Esophagus squamous epithelium (tissue), 5 donors: Measurements from ENCODE around the gene DENND6B. TPM values are rescaled to one million over a fixed set of nuclear protein-coding genes. Genes with fewer than 3 reads are reported as not detected.

Experiments used
- DNase-seq: peaks from one replicate; lab custom pipeline; 2025; lab: John Stamatoyannopoulos, UW
- H3K27ac ChIP-seq, 4 donors: fragments of 200-600 bp; sonication (generic); one replicate each; pipeline ENCODE4 v1.5.1; 2016 to 2019; ENCODE audit warnings: mild to moderate bottlenecking in 1 of 4
- H3K27me3 ChIP-seq, 4 donors: fragments of 200-600 bp; sonication (generic); 1 replicate in 3 of 4; 2 replicates in 1 of 4; pipeline versions ENCODE4 v1.5.1 to v1.6.0; 2017 to 2021; ENCODE audit warnings: antibody characterized with exemption in 1 of 4
- H3K36me3 ChIP-seq, 3 donors: fragments of 200-600 bp; sonication (generic); one replicate each; pipeline ENCODE4 v1.5.1; 2016 to 2019
- H3K4me1 ChIP-seq, 3 donors: fragments of 200-600 bp; sonication (generic); one replicate each; pipeline ENCODE4 v1.5.1; 2017 to 2019
- H3K4me3 ChIP-seq, 4 donors: fragments of 200-600 bp; sonication (generic); 1 replicate in 3 of 4; 2 replicates in 1 of 4; pipeline ENCODE4 v1.5.1; 2016 to 2019; ENCODE audit warnings: mild to moderate bottlenecking in 2 of 4, moderate library complexity in 1 of 4
- H3K9me3 ChIP-seq, 3 donors: fragments of 200-600 bp; sonication (generic); one replicate each; pipeline ENCODE4 v1.5.1; 2016 to 2019
- CTCF ChIP-seq, 6 experiments: fragments of 450-650 bp in 4 of 6; fragments of 200-600 bp in 2 of 6; sonication (generic) in 2 of 6; IDR thresholded peaks; one replicate each; pipeline ENCODE4 v1.5.1; 2016 to 2019; ENCODE audit warnings: antibody characterized with exemption in 6 of 6, mild to moderate bottlenecking in 4 of 6, moderate library complexity in 4 of 6
- POLR2A ChIP-seq, 4 donors: fragments of 450-650 bp; IDR thresholded peaks; one replicate each; pipeline ENCODE4 v1.6.1; 2017; ENCODE audit warnings: antibody characterized with exemption in 4 of 4, mild to moderate bottlenecking in 4 of 4, moderate library complexity in 3 of 4
- WGBS, 2 donors: methylation state at CpG; one replicate each; pipeline ENCODE4 v1.1.5; 2018; 5-methylcytosine and 5-hydroxymethylcytosine counted together
- intact Hi-C: fragments of 100-400 bp; cut with DNase I; formaldehyde crosslinking; loops from one replicate; pipeline ENCODE4 v1.15.0; 2022
- total RNA-seq, 4 donors: library from RNA; depleted of rRNA; stranded (reverse); fragments of >200 nt; gene quantifications; one replicate each; pipeline ENCODE4 v1.1.0, GENCODE V29; 2016
- donor health status: DM: yes; HTN: yes; CAD: no.

DENND6B gene
- total RNA-seq, 4 donors from 2014 or later = 0.88 to 3.6 (median 2.9) TPM

- Histone ChIP-seq H3K27me3 (no peaks in the 10 kb centered on the region), H3K4me3 (peak overlapping the region; percentile 20 to 65 (median 42)), H3K36me3 (peaks cover 0 to 12% (median 0%) of the 10 kb centered on the region in 3 donors), H3K27ac (peak overlapping the region; percentile 94 to 97 (median 96)), H3K9me3 (no peaks in the 10 kb centered on the region), H3K4me1 (peaks cover 78 to 100% (median 85%) of the 10 kb centered on the region in 3 donors)
- 74% methylated on average over 5 of the region's 59 CpGs; no CpG with 5 or more reads in 1 of the 2 donors for WGBS, 2 donors
- no peak for DNase-seq
- intact Hi-C loops = no loop called here
- TF ChIP-seq POLR2A (IDR thresholded peaks at IDR 0.05) (no peak), CTCF (IDR thresholded peaks at IDR 0.05) (no peak)
These were observed 27.7 kb downstream of the DENND6B start for GRCh38 chr22:50298937-50299784.

- H3K4me1 ChIP-seq = peaks cover 78 to 100% (median 85%) of the 10 kb centered on the region in 3 donors
- H3K4me3 ChIP-seq = no peak overlapping the region
- DNase-seq = no peak
- peak overlapping the region in 3 of 4 donors; percentile 94 to 97 (median 97) for H3K27ac ChIP-seq
- H3K9me3 ChIP-seq = no peaks in the 10 kb centered on the region
- no peaks in the 10 kb centered on the region for H3K27me3 ChIP-seq
- intact Hi-C loops = no loop called here
- TF ChIP-seq POLR2A (IDR thresholded peaks at IDR 0.05) = no peak
- TF ChIP-seq CTCF (IDR thresholded peaks at IDR 0.05) = no peak
- 89 to 100% methylated on average over 2 of the region's 4 CpGs for WGBS, 2 donors
- H3K36me3 ChIP-seq = peaks cover 0 to 16% (median 0%) of the 10 kb centered on the region in 3 donors
These were observed 28.6 kb downstream of the DENND6B start for GRCh38 chr22:50298266-50298637.

- Histone ChIP-seq H3K4me1 (peaks cover 78 to 100% (median 85%) of the 10 kb centered on the region in 3 donors), H3K4me3 (no peak overlapping the region), H3K27me3 (no peaks in the 10 kb centered on the region), H3K27ac (peak overlapping the region; percentile 27 to 97 (median 96)), H3K9me3 (no peaks in the 10 kb centered on the region), H3K36me3 (peaks cover 0 to 16% (median 0%) of the 10 kb centered on the region in 3 donors)
- WGBS, 2 donors = 59 to 75% methylated on average over 4 to 9 of the region's 20 CpGs
- TF ChIP-seq CTCF (IDR thresholded peaks at IDR 0.05) (no peak), POLR2A (IDR thresholded peaks at IDR 0.05) (no peak)
- no peak for DNase-seq
- intact Hi-C loops = no loop called here
These were observed 29.1 kb downstream of the DENND6B start for GRCh38 chr22:50297510-50298265.

- Histone ChIP-seq H3K4me3 (no peak overlapping the region), H3K4me1 (peaks cover 78 to 100% (median 82%) of the 10 kb centered on the region in 3 donors), H3K9me3 (no peaks in the 10 kb centered on the region), H3K27me3 (no peaks in the 10 kb centered on the region), H3K36me3 (peaks cover 0 to 17% (median 0%) of the 10 kb centered on the region in 3 donors), H3K27ac (peak overlapping the region; percentile 27 to 97 (median 96))
- DNase-seq = no peak
- TF ChIP-seq POLR2A (IDR thresholded peaks at IDR 0.05) (no peak), CTCF (IDR thresholded peaks at IDR 0.05) (no peak)
- intact Hi-C loops = no loop called here
- WGBS, 2 donors = 49 to 53% methylated on average over 13 to 22 of the region's 29 CpGs
These were observed 29.9 kb downstream of the DENND6B start for GRCh38 chr22:50296658-50297490.
